A549 treated with Hydrocortisone at 1 μM for 4 hours (cell line): Measurements from ENCODE around the gene PASD1. TPM values are rescaled to one million over a fixed set of nuclear protein-coding genes. Genes with fewer than 3 reads are reported as not detected.

ENCODE experiments used
- total RNA-seq: library from RNA; stranded (reverse); fragments of 200-300 nt; extraction: Qiagen RNA extraction; gene quantifications from 5 replicates; pipeline ENCODE4 v1.2.3, GENCODE V29; 2022

The PASD1 gene
- total RNA-seq, result not detected in 5 replicates

GRCh38 chrX:151563449-151563848 is at the start of gene PASD1:
TSS of gene PASD1 (plus strand) at chrX:151563675. CDS start at chrX:151601554, 37,879 bp downstream.

DNA sequence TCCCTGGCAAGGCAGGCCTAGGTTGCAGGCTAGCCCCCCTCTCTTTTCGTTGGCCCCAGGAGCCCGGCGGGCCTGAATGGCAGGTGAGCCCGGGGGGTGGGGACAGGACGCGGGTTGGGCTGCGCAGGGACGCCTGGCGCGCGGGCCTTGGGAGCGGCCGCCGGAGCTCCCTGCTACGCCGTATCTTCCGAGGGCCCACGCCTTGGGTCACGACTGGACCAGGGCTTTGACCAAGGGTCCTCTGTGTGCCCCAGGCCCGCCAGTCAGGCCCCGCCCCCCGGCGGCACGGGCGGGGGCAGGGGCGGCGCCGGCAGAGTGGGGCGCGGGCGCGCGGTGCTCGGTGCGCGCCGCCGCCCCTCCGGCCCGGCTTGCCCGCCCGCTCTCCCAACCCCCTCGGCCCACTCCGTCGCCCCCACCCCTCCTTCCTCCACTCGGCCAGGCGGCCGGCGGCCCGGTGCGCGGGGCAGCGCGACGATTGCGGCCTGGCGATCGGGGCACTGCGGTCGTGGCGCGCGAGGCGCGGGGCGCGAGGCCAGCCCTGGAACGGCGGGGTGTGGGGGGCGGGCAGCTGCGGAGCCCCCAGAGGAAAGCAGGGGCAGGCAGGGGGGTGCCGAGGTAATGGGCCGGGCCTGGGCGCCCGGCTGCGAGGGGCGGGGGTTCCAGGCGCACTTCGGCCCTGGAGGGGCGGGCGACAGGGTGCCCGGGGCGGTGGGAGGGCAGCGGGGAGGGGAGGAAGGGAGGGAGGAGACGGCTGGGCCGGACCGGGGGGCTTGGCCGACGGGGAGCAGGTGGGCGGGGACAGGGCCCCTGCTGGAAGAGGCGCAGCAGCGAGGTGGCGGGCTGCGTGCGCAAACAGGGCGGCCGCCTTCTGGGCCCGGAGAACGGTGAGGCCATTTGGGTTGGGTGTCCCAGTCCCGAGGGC is 131.4 kb downstream of the PASD1 start, which contains the start of gene PRRG3:
Gene PRRG3 (plus strand): TSS at position 798 of the 922 bp plus-strand sequence. CDS start 3,357 bp downstream, outside the sequence.

GRCh38 chrX:151715752-151716151 is 152.3 kb downstream of the PASD1 start, which contains the start of gene FATE1:
TSS of gene FATE1 (plus strand) at chrX:151716035. CDS start at chrX:151716120, 85 bp downstream.

Other genes with a start within 250 kb of the PASD1 start
- 21.7 to 26.7 TPM (median 24.5 TPM) in 5 replicates for gene VMA21, start 166.5 kb upstream of the PASD1 start, total RNA-seq
- not detected in 5 replicates for gene PRRG3, start 131.8 kb downstream of the PASD1 start, total RNA-seq
- gene FATE1, start 152.4 kb downstream of the PASD1 start, total RNA-seq, result not detected in 5 replicates
- not detected in 5 replicates for gene CNGA2, start 171.1 kb downstream of the PASD1 start, total RNA-seq